Measurements from ENCODE around the gene NPAS3.

GRCh38 chr14:33218026-33218425 is 279.3 kb downstream of the NPAS3 start:
- peak; percentile 10; the same call in 1 of the 2 replicates for TF ChIP-seq CTCF (IDR thresholded peaks at IDR 0.05; ENCODE audit: low read depth, low read length)
- TF ChIP-seq EZH2phosphoT487 (IDR thresholded peaks at IDR 0.05; ENCODE audit: low read depth), result no peak

Measured in OCI-LY3 (cell line).